Gastrocnemius medialis (tissue), 4 donors: ENCODE data around the gene CMKLR1. TPM values are rescaled to one million over a fixed set of nuclear protein-coding genes. Genes with fewer than 3 reads are reported as not detected.

Experiments used
- ATAC-seq, 2 donors: fragments of 150-250 bp; one replicate each; pipeline ENCODE4 v1.9.1; 2016
- DNase-seq, 2 donors: peaks; one replicate each; pipeline ENCODE4 v3.0.0-alpha.2; 2019
- H3K27ac ChIP-seq, 4 donors: fragments of 200-600 bp; sonication (generic); 1 replicate in 1 of 4; 2 replicates in 3 of 4; pipeline ENCODE4 v1.5.1; 2016 to 2018; ENCODE audit warnings: mild to moderate bottlenecking in 2 of 4, moderate library complexity in 1 of 4
- H3K27me3 ChIP-seq, 3 donors: fragments of 200-600 bp; sonication (generic) in 2 of 3; 1 replicate in 1 of 3; 2 replicates in 2 of 3; pipeline versions ENCODE4 v1.5.1 to v1.6.0; 2016 to 2019; ENCODE audit warnings: mild to moderate bottlenecking in 1 of 3, moderate library complexity in 1 of 3
- H3K36me3 ChIP-seq, 2 donors: fragments of 200-600 bp; sonication (generic) in 1 of 2; one replicate each; pipeline ENCODE4 v1.5.1; 2017 to 2018
- H3K4me1 ChIP-seq, 2 donors: fragments of 200-600 bp; sonication (generic) in 1 of 2; one replicate each; pipeline ENCODE4 v1.5.1; 2016 to 2017; ENCODE audit warnings: mild to moderate bottlenecking in 2 of 2
- H3K4me3 ChIP-seq, 4 donors: fragments of 200-600 bp; sonication (generic) in 3 of 4; 1 replicate in 1 of 4; 2 replicates in 3 of 4; pipeline ENCODE4 v1.5.1; 2016 to 2019; ENCODE audit warnings: mild to moderate bottlenecking in 2 of 4
- H3K9me3 ChIP-seq, 3 donors: fragments of 200-600 bp; sonication (generic) in 2 of 3; 1 replicate in 1 of 3; 2 replicates in 2 of 3; pipeline ENCODE4 v1.5.1; 2016 to 2019
- POLR2A ChIP-seq, 2 donors: fragments of 450-650 bp; IDR thresholded peaks; one replicate each; pipeline ENCODE4 v1.6.1; 2017; ENCODE audit warnings: antibody characterized with exemption in 2 of 2, mild to moderate bottlenecking in 2 of 2, moderate library complexity in 2 of 2
- in situ Hi-C, 4 donors: fragments of 200-750 bp; cut with MboI; loops; one replicate each; pipeline versions ENCODE4 v1.15.0 to v1.8.0; 2017; ENCODE audit warnings: low sequenced_read_pairs in 4 of 4
- intact Hi-C: fragments of 100-400 bp; cut with DNase I; formaldehyde crosslinking; loops from one replicate; pipeline ENCODE4 v1.15.1; 2023; ENCODE audit warnings: low total_unique reads
- total RNA-seq, 4 donors: library from RNA; depleted of rRNA; stranded (reverse); fragments of >200 nt; gene quantifications; one replicate each; pipeline versions ENCODE4 v1.1.0 to v1.2.3, GENCODE V29; 2016
- TF ChIP-seq, protein P1 (sequence below), 5 experiments: fragments of 450-650 bp in 3 of 5; fragments of 200-600 bp in 2 of 5; sonication (generic) in 2 of 5; IDR thresholded peaks in 4 of 5; conservative IDR thresholded peaks in 1 of 5; 1 replicate in 4 of 5; 2 replicates in 1 of 5; pipeline ENCODE4 v1.5.1; 2016 to 2019; ENCODE audit warnings: antibody characterized with exemption in 5 of 5, mild to moderate bottlenecking in 3 of 5, moderate library complexity in 3 of 5

The CMKLR1 gene
- total RNA-seq, 4 donors from 2014 or later, result 2.5 to 5.6 (median 4.4) TPM

DNA sequence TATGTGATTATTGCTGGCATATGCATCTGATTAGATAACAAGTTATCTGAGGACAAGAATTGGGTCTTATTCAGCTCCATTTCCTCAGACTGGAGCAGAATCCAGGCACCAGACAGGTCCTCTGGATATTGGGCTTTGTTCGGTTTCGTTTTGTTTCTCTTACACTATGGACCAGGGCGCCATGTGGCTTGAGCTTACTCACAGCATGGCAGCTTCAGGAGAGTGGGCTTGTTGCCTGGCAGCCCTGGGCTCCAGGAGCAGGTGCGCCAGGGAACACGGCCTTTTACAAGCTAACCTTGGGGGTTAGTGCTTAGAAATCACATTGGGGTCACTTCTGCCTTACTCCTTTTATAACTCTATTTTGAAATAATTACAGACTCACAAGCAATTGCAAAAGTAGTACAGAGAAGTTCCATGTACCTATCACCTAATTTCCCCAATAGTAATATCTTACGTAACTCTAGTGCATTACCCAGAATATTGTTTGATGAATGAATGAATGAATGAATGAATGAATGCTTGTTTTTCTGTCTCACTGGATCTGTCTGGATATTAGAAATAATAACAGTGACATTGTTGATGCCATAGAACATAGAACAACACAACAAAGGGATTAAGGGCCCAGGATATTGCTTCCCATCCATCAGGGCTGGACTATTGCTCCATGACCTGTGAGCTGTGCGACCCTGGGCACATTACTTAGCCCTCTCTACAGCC is 39.0 kb downstream of the CMKLR1 start:
- intact Hi-C loops (no loop called here), in situ Hi-C loops (no loop called here)
- no peak for TF ChIP-seq POLR2A (IDR thresholded peaks at IDR 0.05)
- TF ChIP-seq, protein P1, sequence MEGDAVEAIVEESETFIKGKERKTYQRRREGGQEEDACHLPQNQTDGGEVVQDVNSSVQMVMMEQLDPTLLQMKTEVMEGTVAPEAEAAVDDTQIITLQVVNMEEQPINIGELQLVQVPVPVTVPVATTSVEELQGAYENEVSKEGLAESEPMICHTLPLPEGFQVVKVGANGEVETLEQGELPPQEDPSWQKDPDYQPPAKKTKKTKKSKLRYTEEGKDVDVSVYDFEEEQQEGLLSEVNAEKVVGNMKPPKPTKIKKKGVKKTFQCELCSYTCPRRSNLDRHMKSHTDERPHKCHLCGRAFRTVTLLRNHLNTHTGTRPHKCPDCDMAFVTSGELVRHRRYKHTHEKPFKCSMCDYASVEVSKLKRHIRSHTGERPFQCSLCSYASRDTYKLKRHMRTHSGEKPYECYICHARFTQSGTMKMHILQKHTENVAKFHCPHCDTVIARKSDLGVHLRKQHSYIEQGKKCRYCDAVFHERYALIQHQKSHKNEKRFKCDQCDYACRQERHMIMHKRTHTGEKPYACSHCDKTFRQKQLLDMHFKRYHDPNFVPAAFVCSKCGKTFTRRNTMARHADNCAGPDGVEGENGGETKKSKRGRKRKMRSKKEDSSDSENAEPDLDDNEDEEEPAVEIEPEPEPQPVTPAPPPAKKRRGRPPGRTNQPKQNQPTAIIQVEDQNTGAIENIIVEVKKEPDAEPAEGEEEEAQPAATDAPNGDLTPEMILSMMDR (IDR thresholded peaks at IDR 0.05 in 4 of 5, conservative IDR thresholded peaks at IDR 0.05 in 1 of 5), result no peak
- no peaks in the 10 kb centered on the region for H3K9me3 ChIP-seq
- H3K4me3 ChIP-seq, result no peak overlapping the region
- H3K4me1 ChIP-seq, result peaks cover 22 to 23% of the 10 kb centered on the region in 2 donors
- no peak overlapping the region for H3K27ac ChIP-seq
- H3K27me3 ChIP-seq, result no peaks in the 10 kb centered on the region
- DNase-seq (no peak), ATAC-seq (no peak)
- no peaks in the 10 kb centered on the region for H3K36me3 ChIP-seq

DNA sequence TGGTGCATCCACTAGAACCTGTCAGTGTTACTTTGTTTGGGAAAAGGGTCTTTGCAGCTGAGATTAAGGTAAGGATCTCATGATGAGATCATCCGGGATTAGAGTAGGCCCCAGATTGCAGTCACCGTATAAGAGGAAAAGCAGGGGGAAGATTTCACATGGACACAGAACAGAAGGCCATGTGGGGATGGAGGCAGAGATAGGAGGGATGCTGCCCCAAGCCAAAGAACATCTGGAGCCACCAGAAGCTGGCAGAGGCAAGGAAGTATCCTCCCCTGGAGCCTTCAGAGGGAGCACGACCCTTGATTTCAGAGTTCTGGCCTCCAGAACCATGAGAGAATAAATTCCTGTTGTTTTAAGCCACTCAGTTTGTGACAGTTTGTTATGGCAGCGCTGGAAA is 39.6 kb downstream of the CMKLR1 start:
- in situ Hi-C loops (no loop called here), intact Hi-C loops (no loop called here)
- Histone ChIP-seq H3K4me1 (peaks cover 17% of the 10 kb centered on the region in 2 donors), H3K9me3 (no peaks in the 10 kb centered on the region), H3K36me3 (no peaks in the 10 kb centered on the region), H3K27me3 (no peaks in the 10 kb centered on the region), H3K4me3 (no peak overlapping the region), H3K27ac (no peak overlapping the region)
- DNase-seq (no peak), ATAC-seq (no peak)
- no peak for TF ChIP-seq POLR2A (IDR thresholded peaks at IDR 0.05)
- TF ChIP-seq, protein P1 (IDR thresholded peaks at IDR 0.05 in 4 of 5, conservative IDR thresholded peaks at IDR 0.05 in 1 of 5), result no peak

DNA sequence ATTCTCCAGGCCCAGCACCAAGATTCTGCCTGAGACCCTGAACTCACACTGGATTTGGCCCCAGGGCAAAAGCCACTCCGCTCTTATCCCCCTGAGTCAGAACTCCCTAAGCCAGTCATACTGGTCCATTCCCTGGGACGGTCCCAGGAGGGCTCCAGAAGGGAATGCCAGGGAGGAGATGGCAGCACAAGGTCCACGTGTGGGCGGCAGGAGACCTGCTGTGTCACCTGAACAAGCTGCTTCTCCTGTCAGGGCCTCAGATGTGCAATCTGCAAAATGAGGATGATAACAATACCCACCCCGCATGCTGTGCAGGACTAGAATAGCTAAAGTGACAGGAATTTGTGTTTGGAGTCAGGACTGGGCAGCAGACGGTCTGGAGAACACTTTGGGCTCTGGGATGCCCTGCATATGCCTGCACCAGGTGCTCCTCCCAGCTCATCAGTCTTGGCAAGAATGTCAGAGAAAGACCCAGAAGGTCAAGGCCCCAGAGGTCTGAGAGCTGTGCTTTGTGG is 40.3 kb downstream of the CMKLR1 start:
- ATAC-seq (no peak), DNase-seq (no peak)
- no peaks in the 10 kb centered on the region for H3K27me3 ChIP-seq
- H3K4me3 ChIP-seq, result no peak overlapping the region
- intact Hi-C loops, result no loop called here
- H3K4me1 ChIP-seq, result peaks cover 12% of the 10 kb centered on the region in 2 donors
- H3K27ac ChIP-seq, result no peak overlapping the region
- in situ Hi-C loops, result no loop called here
- H3K9me3 ChIP-seq, result no peaks in the 10 kb centered on the region
- TF ChIP-seq, protein P1 (IDR thresholded peaks at IDR 0.05 in 4 of 5, conservative IDR thresholded peaks at IDR 0.05 in 1 of 5), result no peak
- TF ChIP-seq POLR2A (IDR thresholded peaks at IDR 0.05), result no peak
- no peaks in the 10 kb centered on the region for H3K36me3 ChIP-seq

DNA sequence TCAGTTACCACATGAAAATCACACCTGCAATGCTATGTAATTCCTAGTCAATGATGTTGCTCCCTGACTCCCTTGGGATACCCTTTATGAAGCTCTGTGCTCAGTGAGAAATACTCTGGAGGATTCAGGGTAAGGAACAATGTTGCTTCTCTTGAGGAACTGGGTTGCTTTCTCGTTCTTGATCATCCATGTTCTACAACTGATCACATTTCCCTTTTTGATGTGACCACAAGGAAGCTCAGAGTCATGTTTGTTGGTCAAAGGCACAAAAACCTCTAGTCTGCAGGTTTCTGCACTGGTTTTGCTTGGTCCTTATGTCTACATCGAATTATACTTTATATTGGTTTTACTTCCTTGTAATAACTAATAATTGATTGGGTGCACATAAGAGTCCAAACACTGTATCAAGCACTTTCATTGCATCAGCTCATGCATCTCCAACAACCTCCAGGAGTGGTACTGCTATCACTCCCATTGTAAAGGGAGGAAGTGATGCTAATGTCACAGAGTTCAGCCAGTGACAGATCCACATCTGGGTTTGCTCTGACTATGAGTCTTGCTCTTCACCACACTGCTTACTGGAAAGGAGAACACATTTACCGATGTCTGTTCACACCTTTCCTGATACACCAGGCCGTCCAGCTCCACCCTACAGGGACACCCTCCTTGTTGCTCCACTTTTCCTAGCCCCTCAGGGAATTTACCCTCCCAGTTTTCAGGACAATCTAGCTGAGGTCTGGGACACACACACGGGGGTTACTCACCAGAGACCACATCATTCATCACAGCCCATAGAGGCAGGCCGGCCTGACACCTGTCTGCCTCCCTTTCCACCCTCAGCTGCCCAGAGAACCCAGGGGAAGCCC is 41.0 kb downstream of the CMKLR1 start:
- Histone ChIP-seq H3K9me3 (no peaks in the 10 kb centered on the region), H3K27me3 (no peaks in the 10 kb centered on the region), H3K4me3 (no peak overlapping the region), H3K36me3 (no peaks in the 10 kb centered on the region), H3K4me1 (peaks cover 5 to 7% of the 10 kb centered on the region in 2 donors), H3K27ac (no peak overlapping the region)
- intact Hi-C loops (no loop called here), in situ Hi-C loops (no loop called here)
- DNase-seq, result no peak
- TF ChIP-seq, protein P1 (IDR thresholded peaks at IDR 0.05 in 4 of 5, conservative IDR thresholded peaks at IDR 0.05 in 1 of 5), result no peak
- no peak for TF ChIP-seq POLR2A (IDR thresholded peaks at IDR 0.05)
- ATAC-seq, result no peak
